Suppressor macrophage (primary cell): ENCODE measurements around the gene TPP1.

Experiments used
- DNase-seq, 4 experiments: peaks; one replicate each; pipeline ENCODE4 v3.0.0-alpha.2; 2020 to 2022

The TPP1 gene

GRCh38 chr11:6627762-6628241 lies 8.6 kb upstream of the TPP1 start:
- no peak for DNase-seq

- DNase-seq, result no peak
Measured at GRCh38 chr11:6626971-6627761, 7.9 kb upstream of the TPP1 start.

GRCh38 chr11:6625832-6626420 lies 6.7 kb upstream of the TPP1 start:
- DNase-seq, result no peak

- DNase-seq, result no peak
Measured at GRCh38 chr11:6625156-6625831, 6.1 kb upstream of the TPP1 start.

- no peak for DNase-seq
Measured at GRCh38 chr11:6623391-6624363, 4.5 kb upstream of the TPP1 start.

GRCh38 chr11:6622261-6623171 lies 3.3 kb upstream of the TPP1 start:
- no peak for DNase-seq

- DNase-seq, result no peak
Measured at GRCh38 chr11:6621711-6622211, 2.5 kb upstream of the TPP1 start.

GRCh38 chr11:6620636-6621035 lies 1.4 kb upstream of the TPP1 start:
- peak; percentile 44 to 78 (median 75) for DNase-seq

- peak; percentile 83 to 93 (median 88) for DNase-seq
Measured at GRCh38 chr11:6618117-6619003, 862 bp downstream of the TPP1 start.

- peak; percentile 51 to 79 (median 60) for DNase-seq
Measured at GRCh38 chr11:6617315-6617781, 1.9 kb downstream of the TPP1 start.

- DNase-seq, result no peak
Measured at GRCh38 chr11:6616596-6617250, 2.5 kb downstream of the TPP1 start.

- DNase-seq, result peak in 1 of 4 experiments; percentile 9
Measured at GRCh38 chr11:6615882-6616585, 3.2 kb downstream of the TPP1 start.

- DNase-seq, result no peak
Measured at GRCh38 chr11:6615046-6615445, 4.2 kb downstream of the TPP1 start.

GRCh38 chr11:6614446-6614845 lies 4.8 kb downstream of the TPP1 start:
- DNase-seq, result no peak

- no peak for DNase-seq
Measured at GRCh38 chr11:6613496-6613895, 5.7 kb downstream of the TPP1 start.

- DNase-seq, result peak; percentile 98 to 99 (median 99)
Measured at GRCh38 chr11:6612213-6613041, 6.8 kb downstream of the TPP1 start, which contains the start of gene TAF10. Gene TAF10, minus strand, starts transcription at chr11:6612216. Its CDS starts 27 bp downstream, at chr11:6612189.

GRCh38 chr11:6611963-6612212 lies 7.3 kb downstream of the TPP1 start:
- no peak for DNase-seq
